ENCODE data around the gene TLX3. TPM values are rescaled to one million over a fixed set of nuclear protein-coding genes. Genes with fewer than 3 reads are reported as not detected.
A peak's percentile ranks its signal among the peaks of the same experiment; 100 is the strongest.

Gene TLX3
- polyA plus RNA-seq, 1 donor (not counting 4 experiments of a cell fraction or from before 2014, with no cell fraction given): not detected

DNA sequence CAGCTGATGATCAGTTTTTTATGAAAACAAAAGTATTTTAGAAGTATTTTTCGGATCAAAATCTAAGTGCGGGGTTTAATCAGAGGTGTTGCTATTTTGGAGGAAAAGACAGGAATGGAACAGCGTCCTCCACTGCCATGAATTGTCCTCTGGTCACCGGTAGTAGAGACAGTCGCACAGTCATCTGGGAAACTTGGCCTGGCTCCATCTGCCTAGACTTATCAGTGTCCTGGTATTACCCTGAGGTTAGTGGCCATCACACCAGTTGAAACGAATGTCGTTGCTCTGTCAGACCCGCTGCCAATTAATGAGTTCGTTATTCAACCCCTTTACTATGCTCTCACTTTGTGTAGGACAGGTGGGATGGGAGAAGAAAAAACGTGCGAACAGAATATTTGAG lies 8.2 kb downstream of the TLX3 start:
- H3K4me1 ChIP-seq (ENCODE audit: control insufficient read depth, extremely low read depth, insufficient read depth, low read length): no peaks in the 10 kb centered on the region
- no peaks in the 10 kb centered on the region for H3K9me3 ChIP-seq (ENCODE audit: control insufficient read depth, low read depth, low read length)
- H3K36me3 ChIP-seq (ENCODE audit: control insufficient read depth in 2 of 2, extremely low read depth in 1 of 2, insufficient read depth in 2 of 2, low read length in 2 of 2): no peaks in the 10 kb centered on the region
- DNase-seq (ENCODE audit: low read depth, low spot score): no peak
- H3K27ac ChIP-seq (ENCODE audit: control insufficient read depth, insufficient read depth, low read length): no peak overlapping the region
- no peak overlapping the region for H3K4me2 ChIP-seq (ENCODE audit: control insufficient read depth, extremely low read depth, insufficient read depth, low read depth, low read length)
- H3K79me2 ChIP-seq (ENCODE audit: control insufficient read depth, insufficient read depth, low read length): no peaks in the 10 kb centered on the region
- no peak overlapping the region for H3K9ac ChIP-seq (ENCODE audit: control insufficient read depth, extremely low read depth, insufficient read depth, low read length)
- peaks cover 3% of the 10 kb centered on the region for H4K20me1 ChIP-seq (ENCODE audit: control insufficient read depth, extremely low read depth, insufficient read depth, low read length)
- peaks cover 88% of the 10 kb centered on the region for H3K27me3 ChIP-seq (ENCODE audit: control insufficient read depth, extremely low read depth, insufficient read depth, low read length)
- no peak overlapping the region for H3K4me3 ChIP-seq (ENCODE audit: control insufficient read depth in 2 of 3, extremely low read depth in 1 of 3, insufficient read depth in 2 of 3, low read depth in 1 of 3, low read length in 3 of 3)
- dilution Hi-C loops (cut with MboI; ENCODE audit: extremely low pct_ligation_motif_present, low sequenced_read_pairs): no loop called here
- H2AFZ ChIP-seq (ENCODE audit: control insufficient read depth, low read length): no peak overlapping the region
- no peaks in the 10 kb centered on the region for H3K9me1 ChIP-seq (ENCODE audit: control insufficient read depth, extremely low read depth, insufficient read depth, low read length)
- TF ChIP-seq, protein P1, sequence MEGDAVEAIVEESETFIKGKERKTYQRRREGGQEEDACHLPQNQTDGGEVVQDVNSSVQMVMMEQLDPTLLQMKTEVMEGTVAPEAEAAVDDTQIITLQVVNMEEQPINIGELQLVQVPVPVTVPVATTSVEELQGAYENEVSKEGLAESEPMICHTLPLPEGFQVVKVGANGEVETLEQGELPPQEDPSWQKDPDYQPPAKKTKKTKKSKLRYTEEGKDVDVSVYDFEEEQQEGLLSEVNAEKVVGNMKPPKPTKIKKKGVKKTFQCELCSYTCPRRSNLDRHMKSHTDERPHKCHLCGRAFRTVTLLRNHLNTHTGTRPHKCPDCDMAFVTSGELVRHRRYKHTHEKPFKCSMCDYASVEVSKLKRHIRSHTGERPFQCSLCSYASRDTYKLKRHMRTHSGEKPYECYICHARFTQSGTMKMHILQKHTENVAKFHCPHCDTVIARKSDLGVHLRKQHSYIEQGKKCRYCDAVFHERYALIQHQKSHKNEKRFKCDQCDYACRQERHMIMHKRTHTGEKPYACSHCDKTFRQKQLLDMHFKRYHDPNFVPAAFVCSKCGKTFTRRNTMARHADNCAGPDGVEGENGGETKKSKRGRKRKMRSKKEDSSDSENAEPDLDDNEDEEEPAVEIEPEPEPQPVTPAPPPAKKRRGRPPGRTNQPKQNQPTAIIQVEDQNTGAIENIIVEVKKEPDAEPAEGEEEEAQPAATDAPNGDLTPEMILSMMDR (optimal IDR thresholded peaks at IDR 0.05 in 1 of 3, IDR thresholded peaks at IDR 0.05 in 1 of 3, conservative IDR thresholded peaks at IDR 0.05 in 1 of 3; ENCODE audit: extremely low read depth in 1 of 3, insufficient read depth in 2 of 3, low read length in 3 of 3): no peak
- peak; percentile 20 for TF ChIP-seq EZH2 (IDR thresholded peaks at IDR 0.05; ENCODE audit: low read length)
- no peak for FAIRE-seq

DNA sequence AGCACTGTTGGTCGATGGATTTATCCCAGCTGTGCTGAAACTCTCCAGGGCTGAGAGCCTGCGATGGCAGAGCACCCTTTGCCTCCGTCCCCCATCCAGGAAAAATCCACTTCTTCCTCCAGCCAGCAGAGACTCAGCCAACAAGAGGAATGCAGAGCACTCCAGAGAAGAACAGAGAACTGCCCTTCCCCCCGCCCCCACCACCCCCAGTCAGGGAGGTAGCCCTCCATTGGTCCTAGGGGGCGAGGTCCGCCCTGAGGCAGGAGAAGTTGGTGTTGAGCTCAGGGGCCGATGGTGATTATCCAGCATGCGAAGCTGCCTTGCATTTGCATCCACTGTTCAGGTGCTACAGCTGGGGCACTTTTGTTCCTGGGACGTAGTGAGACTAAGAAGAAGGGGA lies 9.0 kb downstream of the TLX3 start:
- Histone ChIP-seq H3K4me2 (ENCODE audit: control insufficient read depth, extremely low read depth, insufficient read depth, low read depth, low read length) (no peak overlapping the region), H3K9me1 (ENCODE audit: control insufficient read depth, extremely low read depth, insufficient read depth, low read length) (no peaks in the 10 kb centered on the region), H3K27ac (ENCODE audit: control insufficient read depth, insufficient read depth, low read length) (no peak overlapping the region), H3K9ac (ENCODE audit: control insufficient read depth, extremely low read depth, insufficient read depth, low read length) (no peak overlapping the region), H3K4me1 (ENCODE audit: control insufficient read depth, extremely low read depth, insufficient read depth, low read length) (no peaks in the 10 kb centered on the region), H3K36me3 (ENCODE audit: control insufficient read depth in 2 of 2, extremely low read depth in 1 of 2, insufficient read depth in 2 of 2, low read length in 2 of 2) (no peaks in the 10 kb centered on the region), H2AFZ (ENCODE audit: control insufficient read depth, low read length) (no peak overlapping the region), H3K27me3 (ENCODE audit: control insufficient read depth, extremely low read depth, insufficient read depth, low read length) (peaks cover 80% of the 10 kb centered on the region), H3K79me2 (ENCODE audit: control insufficient read depth, insufficient read depth, low read length) (no peaks in the 10 kb centered on the region), H4K20me1 (ENCODE audit: control insufficient read depth, extremely low read depth, insufficient read depth, low read length) (peaks cover 3% of the 10 kb centered on the region), H3K9me3 (ENCODE audit: control insufficient read depth, low read depth, low read length) (no peaks in the 10 kb centered on the region), H3K4me3 (ENCODE audit: control insufficient read depth in 2 of 3, extremely low read depth in 1 of 3, insufficient read depth in 2 of 3, low read depth in 1 of 3, low read length in 3 of 3) (no peak overlapping the region)
- dilution Hi-C loops (cut with MboI; ENCODE audit: extremely low pct_ligation_motif_present, low sequenced_read_pairs): no loop called here
- TF ChIP-seq, protein P1 (optimal IDR thresholded peaks at IDR 0.05 in 1 of 3, IDR thresholded peaks at IDR 0.05 in 1 of 3, conservative IDR thresholded peaks at IDR 0.05 in 1 of 3; ENCODE audit: extremely low read depth in 1 of 3, insufficient read depth in 2 of 3, low read length in 3 of 3): no peak
- no peak for TF ChIP-seq EZH2 (IDR thresholded peaks at IDR 0.05; ENCODE audit: low read length)
- FAIRE-seq (no peak), DNase-seq (ENCODE audit: low read depth, low spot score) (no peak)

Measured in keratinocyte (primary cell).